SK-N-SH (cell line): Measurements from ENCODE around the gene DPF3. TPM values are rescaled to one million over a fixed set of nuclear protein-coding genes. Genes with fewer than 3 reads are reported as not detected.
"Not testable (repeated sequence)": the region's sequence is repeated elsewhere in the genome, so short reads cannot be mapped to it uniquely, and the experiment has no call there.

ENCODE experiments used
- CTCF ChIA-PET: fragments of 300-600, 350-600 bp; formaldehyde crosslinking; extraction: SDS; loops from one replicate; lab custom pipeline; 2021; lab: Yijun Ruan, JAX
- POLR2A ChIA-PET: fragments of 350-600 bp; sonication (Branson Sonifier 250); formaldehyde crosslinking; extraction: SDS; loops from one replicate; lab custom pipeline; 2020; ENCODE audit warnings: antibody characterized with exemption, inconsistent platforms; lab: Yijun Ruan, JAX
- DNase-seq: peaks from one replicate; pipeline ENCODE4 v3.0.0; 2012
- H2AFZ ChIP-seq: fragments of 200-600 bp; sonication (generic); 2 replicates; pipeline ENCODE4 v1.8.1; 2016; ENCODE audit warnings: antibody characterized with exemption, mild to moderate bottlenecking, low read depth
- H3F3A ChIP-seq: fragments of 200-600 bp; sonication (generic); replicated peaks from 2 replicates; pipeline ENCODE3; 2016; ENCODE audit warnings: antibody characterized with exemption, mild to moderate bottlenecking; ENCODE audit not compliant: insufficient read depth
- H3K27ac ChIP-seq, 2 experiments: fragments of 200-500 bp in 1 of 2; fragments of 200-600 bp in 1 of 2; sonication (Bioruptor generic) in 1 of 2; sonication (generic), shearing (Covaris generic) in 1 of 2; 2 replicates each; pipeline versions ENCODE4 v1.5.1 to v1.6.1; 2014 to 2016; ENCODE audit warnings: low read depth in 2 of 2, inconsistent platforms in 1 of 2, low read length in 1 of 2, mild to moderate bottlenecking in 1 of 2, mixed read lengths in 1 of 2
- H3K27me3 ChIP-seq: fragments of 200-600 bp; sonication (generic), shearing (Covaris generic); 2 replicates; pipeline ENCODE4 v1.6.1; 2016; ENCODE audit warnings: mixed run types; ENCODE audit not compliant: insufficient read depth
- H3K36me3 ChIP-seq, 2 experiments: fragments of 200-500 bp in 1 of 2; fragments of 200-600 bp in 1 of 2; sonication (Bioruptor generic) in 1 of 2; sonication (generic) in 1 of 2; replicated peaks in 1 of 2; 2 replicates each; pipeline versions ENCODE3 to v1.5.1; 2014 to 2016; ENCODE audit warnings: low read length in 1 of 2, mild to moderate bottlenecking in 1 of 2; ENCODE audit not compliant: insufficient read depth in 2 of 2, control insufficient read depth in 1 of 2
- H3K4me1 ChIP-seq, 2 experiments: fragments of 200-500 bp in 1 of 2; fragments of 200-600 bp in 1 of 2; sonication (Bioruptor generic) in 1 of 2; sonication (generic), shearing (Covaris generic) in 1 of 2; 2 replicates each; pipeline versions ENCODE4 v1.5.1 to v1.6.1; 2014 to 2016; ENCODE audit warnings: low read depth in 1 of 2, low read length in 1 of 2, mixed run types in 1 of 2; ENCODE audit not compliant: insufficient read depth in 2 of 2, control insufficient read depth in 1 of 2
- H3K4me2 ChIP-seq: fragments of 200-600 bp; sonication (generic), shearing (Covaris generic); 2 replicates; pipeline ENCODE4 v1.6.1; 2017; ENCODE audit warnings: mixed run types
- H3K4me3 ChIP-seq, 2 experiments: fragments of 200-500 bp in 1 of 2; fragments of 200-600 bp in 1 of 2; sonication (Bioruptor generic) in 1 of 2; sonication (generic), shearing (Covaris generic) in 1 of 2; 2 replicates each; pipeline versions ENCODE4 v1.5.1 to v1.8.1; 2014 to 2016; ENCODE audit warnings: low read depth in 2 of 2, inconsistent platforms in 1 of 2, low read length in 1 of 2, mild to moderate bottlenecking in 1 of 2, mixed read lengths in 1 of 2, moderate library complexity in 1 of 2
- H3K79me2 ChIP-seq: fragments of 200-600 bp; sonication (generic); 2 replicates; pipeline ENCODE4 v1.8.1; 2017; ENCODE audit warnings: mild to moderate bottlenecking; ENCODE audit not compliant: insufficient read depth
- H3K9ac ChIP-seq: fragments of 200-600 bp; sonication (generic); 2 replicates; pipeline ENCODE4 v1.6.1; 2017; ENCODE audit warnings: mixed run types
- H3K9me2 ChIP-seq: fragments of 200-600 bp; sonication (generic); 2 replicates; pipeline ENCODE4 v1.6.1; 2017; ENCODE audit warnings: mixed run types
- H3K9me3 ChIP-seq: fragments of 200-600 bp; sonication (generic); 2 replicates; pipeline ENCODE4 v1.6.1; 2017; ENCODE audit warnings: mixed run types, mild to moderate bottlenecking, moderate library complexity
- H4K20me1 ChIP-seq: fragments of 200-600 bp; sonication (generic); 2 replicates; pipeline ENCODE4 v1.6.1; 2017; ENCODE audit warnings: mild to moderate bottlenecking, mixed run types; ENCODE audit not compliant: insufficient read depth
- CHD2 ChIP-seq: fragments of 150-350 bp; IDR thresholded peaks from 2 replicates; pipeline ENCODE4 v1.6.1; 2018; ENCODE audit warnings: low read length; ENCODE audit not compliant: partially characterized antibody
- CTCF ChIP-seq: fragments of 200-600 bp; sonication (generic); IDR thresholded peaks from 2 replicates; pipeline ENCODE4 v1.6.1; 2017; ENCODE audit warnings: antibody characterized with exemption, mild to moderate bottlenecking, moderate library complexity
- ELF1 ChIP-seq: IDR thresholded peaks from 2 replicates; pipeline ENCODE4 v1.4.0; 2012
- EP300 ChIP-seq, 2 experiments: IDR thresholded peaks; 2 replicates each; pipeline versions ENCODE4 v1.4.0 to v1.6.1; 2012; ENCODE audit warnings: borderline replicate concordance in 1 of 2, low read depth in 1 of 2, low read length in 1 of 2
- GABPA ChIP-seq: IDR thresholded peaks from 2 replicates; pipeline ENCODE4 v1.4.0; 2012; ENCODE audit warnings: low read depth, mild to moderate bottlenecking
- GATA2 ChIP-seq: sonication (generic); formaldehyde crosslinking; IDR thresholded peaks from 2 replicates; pipeline ENCODE4 v1.5.0; 2020; ENCODE audit warnings: mild to moderate bottlenecking, missing genetic modification reagents
- IRF3 ChIP-seq: fragments of 150-350 bp; IDR thresholded peaks from 2 replicates; pipeline ENCODE4 v1.6.1; 2016; ENCODE audit warnings: mild to moderate bottlenecking, low read depth, low read length
- JUND ChIP-seq: IDR thresholded peaks from 2 replicates; pipeline ENCODE4 v1.4.0; 2012
- MAX ChIP-seq: IDR thresholded peaks from 2 replicates; pipeline ENCODE4 v1.4.0; 2012; ENCODE audit warnings: low read depth
- NRF1 ChIP-seq: IDR thresholded peaks from 2 replicates; pipeline ENCODE4 v1.6.1; 2012; ENCODE audit warnings: low read depth, mild to moderate bottlenecking, low read length
- RAD21 ChIP-seq: IDR thresholded peaks from 2 replicates; pipeline ENCODE4 v1.6.1; 2012; ENCODE audit warnings: mild to moderate bottlenecking, low read length
- REST ChIP-seq: IDR thresholded peaks from 2 replicates; pipeline ENCODE4 v1.6.1; 2012; ENCODE audit warnings: mild to moderate bottlenecking, low read depth, low read length, moderate library complexity
- SMC3 ChIP-seq: IDR thresholded peaks from 2 replicates; pipeline ENCODE4 v1.6.1; 2012; ENCODE audit warnings: low read depth, low read length, improper control_type of control experiment
- TCF12 ChIP-seq: IDR thresholded peaks from 2 replicates; pipeline ENCODE4 v1.4.0; 2012
- YY1 ChIP-seq: IDR thresholded peaks from 2 replicates; pipeline ENCODE4 v1.4.0; 2012; ENCODE audit warnings: low read depth, mild to moderate bottlenecking
- WGBS: methylation state at CpG from one replicate; pipeline ENCODE4 v1.1.6; 2017; ENCODE audit warnings: low lambda C conversion rate; 5-methylcytosine and 5-hydroxymethylcytosine counted together
- polyA plus RNA-seq, 3 experiments: library from polyadenylated mRNA; depleted of rRNA; stranded (reverse); fragments of >200 nt; gene quantifications; 2 replicates each; pipeline ENCODE4 v1.2.3, GENCODE V29; 2012

DPF3 gene
- polyA plus RNA-seq, 1 of the 3 experiments (the other 2 are of a cell fraction), result 2.8 TPM

GRCh38 chr14:72870878-72871277, 23.0 kb downstream of the DPF3 start:
- H3K4me3 ChIP-seq, POLR2A ChIA-PET, H3K27ac ChIP-seq, H4K20me1 ChIP-seq, H3K36me3 ChIP-seq, H3K79me2 ChIP-seq, DNase-seq, H3K4me1 ChIP-seq, H2AFZ ChIP-seq, H3K9ac ChIP-seq, H3K9me3 ChIP-seq, H3F3A ChIP-seq, H3K9me2 ChIP-seq, H3K27me3 ChIP-seq, H3K4me2 ChIP-seq: not testable (repeated sequence)
- CTCF ChIA-PET, result interaction anchor here (1.2 kb wide), 1 partner anchor 357 kb away, joined by 3 read pairs; no protein-coding TSS in a partner anchor
- WGBS, result 25% methylated on average over 4 of the region's 4 CpGs

- Histone ChIP-seq H3F3A (no peaks in the 10 kb centered on the region), H3K27me3 (no peaks in the 10 kb centered on the region), H3K9me3 (no peaks in the 10 kb centered on the region), H3K27ac (no peak overlapping the region), H3K9me2 (no peaks in the 10 kb centered on the region), H3K4me1 (no peaks in the 10 kb centered on the region; a peak in 1 of 4 replicates), H3K9ac (no peak overlapping the region), H3K4me2 (no peak overlapping the region), H3K36me3 (no peaks in the 10 kb centered on the region), H3K79me2 (no peaks in the 10 kb centered on the region), H2AFZ (no peak overlapping the region), H3K4me3 (no peak overlapping the region), H4K20me1 (no peaks in the 10 kb centered on the region)
- ChIA-PET POLR2A (no interaction called here), CTCF (interaction anchor here (0.7 kb wide), 1 partner anchor 24 kb away, joined by 3 read pairs; the partner anchor contains the start of gene DPF3)
- 47% methylated on average over 8 of the region's 8 CpGs for WGBS
- TF ChIP-seq SMC3 (no peak), REST (no peak), RAD21 (no peak), GABPA (no peak), ELF1 (no peak), EP300 (IDR thresholded peaks at IDR 0.05; ENCODE audit: borderline replicate concordance in 1 of 2, low read depth in 1 of 2, low read length in 1 of 2) (no peak), IRF3 (no peak), TCF12 (no peak), CTCF (no peak), YY1 (no peak), CHD2 (no peak), GATA2 (CRISPR knock-in tag) (no peak), MAX (no peak), JUND (no peak), NRF1 (no peak)
- DNase-seq, result no peak
Observed at GRCh38 chr14:72869407-72870329, 24.2 kb downstream of the DPF3 start.
